Gastrocnemius medialis (tissue), 4 donors: Measurements from ENCODE around the gene FN3KRP.

Experiments used
- POLR2A ChIP-seq, 2 donors: fragments of 450-650 bp; IDR thresholded peaks; one replicate each; pipeline ENCODE4 v1.6.1; 2017; ENCODE audit warnings: antibody characterized with exemption in 2 of 2, mild to moderate bottlenecking in 2 of 2, moderate library complexity in 2 of 2
- TF ChIP-seq, protein P1 (sequence below), 5 experiments: fragments of 450-650 bp in 3 of 5; fragments of 200-600 bp in 2 of 5; sonication (generic) in 2 of 5; IDR thresholded peaks in 4 of 5; conservative IDR thresholded peaks in 1 of 5; 1 replicate in 4 of 5; 2 replicates in 1 of 5; pipeline ENCODE4 v1.5.1; 2016 to 2019; ENCODE audit warnings: antibody characterized with exemption in 5 of 5, mild to moderate bottlenecking in 3 of 5, moderate library complexity in 3 of 5

DNA sequence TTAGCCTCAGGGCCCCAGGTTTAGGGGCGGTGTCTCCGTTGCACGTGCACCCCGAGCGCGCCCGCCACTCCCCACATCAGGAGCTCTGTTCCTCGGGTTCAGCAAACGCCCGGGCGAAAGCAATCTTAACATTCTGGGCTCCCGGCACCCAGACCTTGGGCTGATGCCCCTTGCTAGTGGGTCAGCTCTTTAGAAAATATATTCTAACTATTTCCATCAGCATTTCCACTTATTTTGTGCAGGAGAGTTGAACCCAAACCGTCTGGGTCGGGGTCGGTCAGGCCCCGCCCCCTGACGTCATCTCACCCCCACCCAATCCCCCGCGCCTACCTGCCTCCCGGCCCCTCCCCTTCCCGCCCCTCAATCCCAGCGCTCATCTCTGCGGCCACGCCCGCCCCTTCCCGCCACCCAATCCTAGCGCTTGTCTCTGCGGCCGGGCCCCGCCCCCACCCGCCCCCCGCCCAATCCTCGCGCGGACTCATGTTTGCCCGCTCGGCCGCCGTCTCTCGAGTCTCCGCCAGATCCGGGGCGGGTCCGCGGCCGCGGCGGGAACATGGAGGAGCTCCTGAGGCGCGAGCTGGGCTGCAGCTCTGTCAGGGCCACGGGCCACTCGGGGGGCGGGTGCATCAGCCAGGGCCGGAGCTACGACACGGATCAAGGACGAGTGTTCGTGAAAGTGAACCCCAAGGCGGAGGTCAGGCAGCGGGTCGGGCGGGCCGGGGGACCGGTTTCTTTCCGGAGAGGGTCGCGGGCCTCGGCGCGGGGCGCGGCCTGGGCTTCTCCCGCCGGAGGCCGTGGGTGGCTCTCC, at the start of gene FN3KRP:
- TF ChIP-seq, protein P1, sequence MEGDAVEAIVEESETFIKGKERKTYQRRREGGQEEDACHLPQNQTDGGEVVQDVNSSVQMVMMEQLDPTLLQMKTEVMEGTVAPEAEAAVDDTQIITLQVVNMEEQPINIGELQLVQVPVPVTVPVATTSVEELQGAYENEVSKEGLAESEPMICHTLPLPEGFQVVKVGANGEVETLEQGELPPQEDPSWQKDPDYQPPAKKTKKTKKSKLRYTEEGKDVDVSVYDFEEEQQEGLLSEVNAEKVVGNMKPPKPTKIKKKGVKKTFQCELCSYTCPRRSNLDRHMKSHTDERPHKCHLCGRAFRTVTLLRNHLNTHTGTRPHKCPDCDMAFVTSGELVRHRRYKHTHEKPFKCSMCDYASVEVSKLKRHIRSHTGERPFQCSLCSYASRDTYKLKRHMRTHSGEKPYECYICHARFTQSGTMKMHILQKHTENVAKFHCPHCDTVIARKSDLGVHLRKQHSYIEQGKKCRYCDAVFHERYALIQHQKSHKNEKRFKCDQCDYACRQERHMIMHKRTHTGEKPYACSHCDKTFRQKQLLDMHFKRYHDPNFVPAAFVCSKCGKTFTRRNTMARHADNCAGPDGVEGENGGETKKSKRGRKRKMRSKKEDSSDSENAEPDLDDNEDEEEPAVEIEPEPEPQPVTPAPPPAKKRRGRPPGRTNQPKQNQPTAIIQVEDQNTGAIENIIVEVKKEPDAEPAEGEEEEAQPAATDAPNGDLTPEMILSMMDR (IDR thresholded peaks at IDR 0.05 in 4 of 5, conservative IDR thresholded peaks at IDR 0.05 in 1 of 5), result no peak
- TF ChIP-seq POLR2A (IDR thresholded peaks at IDR 0.05), result peak; percentile 46 to 60
